SK-N-SH treated with all-trans-retinoic acid at 6 μM for 48 hours (cell line): ENCODE measurements around the gene SCAPER.

ENCODE experiments used
- ARNTL ChIP-seq: fragments of 450-650 bp; formaldehyde crosslinking; IDR thresholded peaks from 2 replicates; pipeline ENCODE4 v1.5.0; 2020; ENCODE audit warnings: low read depth, mild to moderate bottlenecking, moderate library complexity, borderline replicate concordance
- CSRNP3 ChIP-seq: fragments of 250-450 bp; sonication (Bioruptor Pico); IDR thresholded peaks from 2 replicates; pipeline ENCODE4 v1.5.1; 2021; ENCODE audit warnings: mild to moderate bottlenecking, moderate library complexity
- ISL1 ChIP-seq: fragments of 250-450 bp; sonication (Bioruptor Pico); IDR thresholded peaks from 2 replicates; pipeline ENCODE4 v2.1.2; 2022; ENCODE audit warnings: mild to moderate bottlenecking, moderate library complexity
- PPARA ChIP-seq: fragments of 250-450 bp; sonication (Bioruptor Pico); IDR thresholded peaks from 2 replicates; pipeline ENCODE4 v1.5.0; 2020; ENCODE audit warnings: mild to moderate bottlenecking, borderline replicate concordance
- RARB ChIP-seq: fragments of 250-450 bp; sonication (Bioruptor Pico); IDR thresholded peaks from 2 replicates; pipeline ENCODE4 v1.8.0; 2021; ENCODE audit warnings: mild to moderate bottlenecking, moderate library complexity
- SNAI2 ChIP-seq: fragments of 250-450 bp; sonication (Bioruptor Pico); IDR thresholded peaks from 2 replicates; pipeline ENCODE4 v1.5.0; 2020; ENCODE audit warnings: mild to moderate bottlenecking, moderate library complexity
- TOX ChIP-seq: fragments of 250-450 bp; sonication (Bioruptor Pico); IDR thresholded peaks from 2 replicates; pipeline ENCODE4 v1.8.0; 2021; ENCODE audit warnings: mild to moderate bottlenecking, moderate library complexity, borderline replicate concordance
- ZFP30 ChIP-seq: fragments of 450-650 bp; formaldehyde crosslinking; IDR thresholded peaks from 2 replicates; pipeline ENCODE4 v1.5.0; 2022; ENCODE audit warnings: mild to moderate bottlenecking, moderate library complexity
- ZNF70 ChIP-seq: fragments of 450-650 bp; formaldehyde crosslinking; IDR thresholded peaks from 2 replicates; pipeline ENCODE4 v1.5.0; 2020; ENCODE audit warnings: mild to moderate bottlenecking, moderate library complexity
- ZNF8 ChIP-seq: fragments of 450-650 bp; formaldehyde crosslinking; IDR thresholded peaks from 2 replicates; pipeline ENCODE4 v1.5.0; 2020; ENCODE audit warnings: mild to moderate bottlenecking, moderate library complexity
- TF ChIP-seq, protein P1 (sequence below): fragments of 250-450 bp; sonication (Bioruptor Pico); IDR thresholded peaks from 2 replicates; pipeline ENCODE4 v1.8.0; 2020; ENCODE audit warnings: mild to moderate bottlenecking, moderate library complexity, borderline replicate concordance
- TF ChIP-seq, protein P2 (sequence below): fragments of 250-450 bp; sonication (Bioruptor Pico); IDR thresholded peaks from 2 replicates; pipeline ENCODE4 v1.5.0; 2020; ENCODE audit warnings: mild to moderate bottlenecking, moderate library complexity

- TF ChIP-seq ISL1 (CRISPR knock-in tag) (no peak), ZFP30 (CRISPR knock-in tag) (no peak), PPARA (CRISPR knock-in tag) (no peak), ARNTL (CRISPR knock-in tag) (no peak), SNAI2 (CRISPR knock-in tag) (no peak), ZNF70 (CRISPR knock-in tag) (no peak), RARB (CRISPR knock-in tag) (no peak), TOX (CRISPR knock-in tag) (no peak), CSRNP3 (CRISPR knock-in tag) (no peak), ZNF8 (no peak)
- TF ChIP-seq, protein P1, sequence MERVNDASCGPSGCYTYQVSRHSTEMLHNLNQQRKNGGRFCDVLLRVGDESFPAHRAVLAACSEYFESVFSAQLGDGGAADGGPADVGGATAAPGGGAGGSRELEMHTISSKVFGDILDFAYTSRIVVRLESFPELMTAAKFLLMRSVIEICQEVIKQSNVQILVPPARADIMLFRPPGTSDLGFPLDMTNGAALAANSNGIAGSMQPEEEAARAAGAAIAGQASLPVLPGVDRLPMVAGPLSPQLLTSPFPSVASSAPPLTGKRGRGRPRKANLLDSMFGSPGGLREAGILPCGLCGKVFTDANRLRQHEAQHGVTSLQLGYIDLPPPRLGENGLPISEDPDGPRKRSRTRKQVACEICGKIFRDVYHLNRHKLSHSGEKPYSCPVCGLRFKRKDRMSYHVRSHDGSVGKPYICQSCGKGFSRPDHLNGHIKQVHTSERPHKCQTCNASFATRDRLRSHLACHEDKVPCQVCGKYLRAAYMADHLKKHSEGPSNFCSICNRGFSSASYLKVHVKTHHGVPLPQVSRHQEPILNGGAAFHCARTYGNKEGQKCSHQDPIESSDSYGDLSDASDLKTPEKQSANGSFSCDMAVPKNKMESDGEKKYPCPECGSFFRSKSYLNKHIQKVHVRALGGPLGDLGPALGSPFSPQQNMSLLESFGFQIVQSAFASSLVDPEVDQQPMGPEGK (CRISPR knock-in tag) = no peak
- TF ChIP-seq, protein P2, sequence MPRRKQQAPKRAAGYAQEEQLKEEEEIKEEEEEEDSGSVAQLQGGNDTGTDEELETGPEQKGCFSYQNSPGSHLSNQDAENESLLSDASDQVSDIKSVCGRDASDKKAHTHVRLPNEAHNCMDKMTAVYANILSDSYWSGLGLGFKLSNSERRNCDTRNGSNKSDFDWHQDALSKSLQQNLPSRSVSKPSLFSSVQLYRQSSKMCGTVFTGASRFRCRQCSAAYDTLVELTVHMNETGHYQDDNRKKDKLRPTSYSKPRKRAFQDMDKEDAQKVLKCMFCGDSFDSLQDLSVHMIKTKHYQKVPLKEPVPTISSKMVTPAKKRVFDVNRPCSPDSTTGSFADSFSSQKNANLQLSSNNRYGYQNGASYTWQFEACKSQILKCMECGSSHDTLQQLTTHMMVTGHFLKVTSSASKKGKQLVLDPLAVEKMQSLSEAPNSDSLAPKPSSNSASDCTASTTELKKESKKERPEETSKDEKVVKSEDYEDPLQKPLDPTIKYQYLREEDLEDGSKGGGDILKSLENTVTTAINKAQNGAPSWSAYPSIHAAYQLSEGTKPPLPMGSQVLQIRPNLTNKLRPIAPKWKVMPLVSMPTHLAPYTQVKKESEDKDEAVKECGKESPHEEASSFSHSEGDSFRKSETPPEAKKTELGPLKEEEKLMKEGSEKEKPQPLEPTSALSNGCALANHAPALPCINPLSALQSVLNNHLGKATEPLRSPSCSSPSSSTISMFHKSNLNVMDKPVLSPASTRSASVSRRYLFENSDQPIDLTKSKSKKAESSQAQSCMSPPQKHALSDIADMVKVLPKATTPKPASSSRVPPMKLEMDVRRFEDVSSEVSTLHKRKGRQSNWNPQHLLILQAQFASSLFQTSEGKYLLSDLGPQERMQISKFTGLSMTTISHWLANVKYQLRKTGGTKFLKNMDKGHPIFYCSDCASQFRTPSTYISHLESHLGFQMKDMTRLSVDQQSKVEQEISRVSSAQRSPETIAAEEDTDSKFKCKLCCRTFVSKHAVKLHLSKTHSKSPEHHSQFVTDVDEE (CRISPR knock-in tag) = no peak
Observed at GRCh38 chr15:76377751-76378150, 527.4 kb downstream of the SCAPER start.
